ENCODE data around the gene KRTAP10-4.

KRTAP10-4 gene

GRCh38 chr21:44532712-44533111 lies 40.8 kb upstream of the KRTAP10-4 start:
- DNase-seq (ENCODE audit: low read depth) = no peak
- no peak overlapping the region for H3K4me3 ChIP-seq (ENCODE audit: low read depth, low read length)
- no peak for TF ChIP-seq CTCF (conservative IDR thresholded peaks at IDR 0.05; ENCODE audit: low read depth, low read length)

GRCh38 chr21:44533121-44533890 lies 40.2 kb upstream of the KRTAP10-4 start:
- DNase-seq (ENCODE audit: low read depth) = no peak
- H3K4me3 ChIP-seq (ENCODE audit: low read depth, low read length) = no peak overlapping the region
- no peak for TF ChIP-seq CTCF (conservative IDR thresholded peaks at IDR 0.05; ENCODE audit: low read depth, low read length)

- TF ChIP-seq CTCF (conservative IDR thresholded peaks at IDR 0.05; ENCODE audit: low read depth, low read length) = no peak
- H3K4me3 ChIP-seq (ENCODE audit: low read depth, low read length) = no peak overlapping the region
- DNase-seq (ENCODE audit: low read depth) = no peak
Observed at GRCh38 chr21:44533891-44534627, 39.5 kb upstream of the KRTAP10-4 start.

GRCh38 chr21:44534688-44535087 lies 38.8 kb upstream of the KRTAP10-4 start:
- no peak for TF ChIP-seq CTCF (conservative IDR thresholded peaks at IDR 0.05; ENCODE audit: low read depth, low read length)
- H3K4me3 ChIP-seq (ENCODE audit: low read depth, low read length) = no peak overlapping the region
- no peak for DNase-seq (ENCODE audit: low read depth)

- no peak for DNase-seq (ENCODE audit: low read depth)
- no peak for TF ChIP-seq CTCF (conservative IDR thresholded peaks at IDR 0.05; ENCODE audit: low read depth, low read length)
- no peak overlapping the region for H3K4me3 ChIP-seq (ENCODE audit: low read depth, low read length)
Observed at GRCh38 chr21:44535963-44536362, 37.6 kb upstream of the KRTAP10-4 start.

GRCh38 chr21:44537930-44538911 lies 35.3 kb upstream of the KRTAP10-4 start:
- TF ChIP-seq CTCF (conservative IDR thresholded peaks at IDR 0.05; ENCODE audit: low read depth, low read length) = no peak
- DNase-seq (ENCODE audit: low read depth) = no peak
- H3K4me3 ChIP-seq (ENCODE audit: low read depth, low read length) = no peak overlapping the region

All from choroid plexus epithelial cell (primary cell).